Neural cell (in vitro differentiated cells): ENCODE results near the gene NFIA. TPM values are rescaled to one million over a fixed set of nuclear protein-coding genes. Genes with fewer than 3 reads are reported as not detected.

Experiments used
- H2AFZ ChIP-seq: fragments of 200-600, 300-800 bp; sonication (generic), shearing (Covaris generic); 2 replicates; pipeline ENCODE4 v1.6.0; 2014; ENCODE audit warnings: low read depth, mild to moderate bottlenecking, antibody characterized with exemption, low read length, moderate library complexity
- H3F3A ChIP-seq: fragments of 200-600 bp; shearing (Covaris generic); 2 replicates; pipeline ENCODE4 v1.6.1; 2016; ENCODE audit warnings: mild to moderate bottlenecking, moderate library complexity, mixed read lengths, antibody characterized with exemption, low read length; ENCODE audit not compliant: insufficient read depth, poor library complexity, severe bottlenecking
- H3K27ac ChIP-seq: fragments of 200-600, 300-800 bp; sonication (generic), shearing (Covaris generic); 2 replicates; pipeline ENCODE4 v1.5.1; 2014; ENCODE audit warnings: mild to moderate bottlenecking, low read length, moderate library complexity
- H3K27me3 ChIP-seq: fragments of 300-800, 200-600 bp; sonication (generic), shearing (Covaris generic); 2 replicates; pipeline ENCODE4 v1.6.0; 2014; ENCODE audit warnings: mild to moderate bottlenecking, low read depth, low read length, moderate library complexity; ENCODE audit not compliant: insufficient read depth
- H3K36me3 ChIP-seq: fragments of 300-800, 200-600 bp; sonication (generic), shearing (Covaris generic); 2 replicates; pipeline ENCODE4 v1.5.1; 2014; ENCODE audit warnings: mild to moderate bottlenecking, antibody characterized with exemption, low read length, moderate library complexity; ENCODE audit not compliant: insufficient read depth
- H3K4me2 ChIP-seq: fragments of 300-800, 200-600 bp; sonication (generic), shearing (Covaris generic); 2 replicates; pipeline ENCODE4 v1.6.0; 2014; ENCODE audit warnings: mild to moderate bottlenecking, low read length
- H3K4me3 ChIP-seq: fragments of 300-800, 200-600 bp; sonication (generic), shearing (Covaris generic); 2 replicates; pipeline ENCODE4 v1.5.1; 2014; ENCODE audit warnings: mild to moderate bottlenecking, low read length, moderate library complexity
- H3K79me2 ChIP-seq: fragments of 200-600 bp; shearing (Covaris generic); replicated peaks from 2 replicates; pipeline ENCODE4 v1.6.0; 2014; ENCODE audit warnings: mild to moderate bottlenecking, low read length, moderate library complexity; ENCODE audit not compliant: insufficient read depth
- H3K9ac ChIP-seq: fragments of 300-800, 200-600 bp; sonication (generic), shearing (Covaris generic); 2 replicates; pipeline ENCODE4 v1.6.1; 2016; ENCODE audit warnings: mild to moderate bottlenecking, low read length, mixed read lengths
- H3K9me2 ChIP-seq: fragments of 200-600 bp; shearing (Covaris generic); 2 replicates; pipeline ENCODE4 v1.6.1; 2016; ENCODE audit warnings: mild to moderate bottlenecking, low read length, mixed read lengths; ENCODE audit not compliant: insufficient read depth
- H3K9me3 ChIP-seq: fragments of 200-600, 300-800 bp; sonication (generic), shearing (Covaris generic); 2 replicates; pipeline ENCODE4 v1.6.1; 2016; ENCODE audit warnings: mild to moderate bottlenecking, mixed run types, low read length, moderate library complexity, mixed read lengths
- H4K20me1 ChIP-seq: fragments of 200-600 bp; shearing (Covaris generic); 2 replicates; pipeline ENCODE4 v1.6.1; 2016; ENCODE audit warnings: mild to moderate bottlenecking, mixed run types; ENCODE audit not compliant: insufficient read depth
- EP300 ChIP-seq: fragments of 450-650 bp; conservative IDR thresholded peaks from 2 replicates; pipeline ENCODE4 v1.6.1; 2014; ENCODE audit warnings: antibody characterized with exemption, mild to moderate bottlenecking, moderate library complexity; ENCODE audit not compliant: poor library complexity, severe bottlenecking
- EZH2 ChIP-seq: fragments of 200-600, 300-800 bp; shearing (Covaris generic), sonication (generic); IDR thresholded peaks from 2 replicates; pipeline ENCODE4 v1.6.1; 2014; ENCODE audit warnings: antibody characterized with exemption, low read length, borderline replicate concordance, mild to moderate bottlenecking; ENCODE audit not compliant: insufficient read depth, poor library complexity, severe bottlenecking
- MXI1 ChIP-seq: fragments of 450-650 bp; conservative IDR thresholded peaks from 2 replicates; pipeline ENCODE4 v1.6.1; 2014; ENCODE audit warnings: antibody characterized with exemption, mild to moderate bottlenecking; ENCODE audit not compliant: poor library complexity, severe bottlenecking
- POLR2AphosphoS5 ChIP-seq: IDR thresholded peaks from 2 replicates; pipeline ENCODE4 v1.6.1; 2012
- RAD21 ChIP-seq: fragments of 450-650 bp; conservative IDR thresholded peaks from 2 replicates; pipeline ENCODE4 v1.6.1; 2014; ENCODE audit warnings: antibody characterized with exemption, mild to moderate bottlenecking, moderate library complexity
- SMC3 ChIP-seq: fragments of 450-650 bp; conservative IDR thresholded peaks from 2 replicates; pipeline ENCODE4 v1.6.1; 2014; ENCODE audit warnings: antibody characterized with exemption, mild to moderate bottlenecking, moderate library complexity; ENCODE audit not compliant: poor library complexity
- TAF1 ChIP-seq: IDR thresholded peaks from 2 replicates; pipeline ENCODE4 v1.6.1; 2012; ENCODE audit warnings: low read depth
- polyA plus RNA-seq: library from polyadenylated mRNA; depleted of rRNA; stranded (reverse); fragments of >200 nt; gene quantifications from 2 replicates; pipeline ENCODE4 v1.2.3, GENCODE V29; 2014
- TF ChIP-seq, protein P1 (sequence below): fragments of 450-650 bp; IDR thresholded peaks from 2 replicates; pipeline ENCODE4 v1.5.1; 2014; ENCODE audit warnings: antibody characterized with exemption, mild to moderate bottlenecking, moderate library complexity; ENCODE audit not compliant: poor library complexity, severe bottlenecking
- TF ChIP-seq, protein P2 (sequence below): IDR thresholded peaks from 2 replicates; pipeline ENCODE4 v1.6.1; 2012; ENCODE audit warnings: borderline replicate concordance

The NFIA gene
- polyA plus RNA-seq, 1 donor from 2014 or later = 0.47 TPM

DNA sequence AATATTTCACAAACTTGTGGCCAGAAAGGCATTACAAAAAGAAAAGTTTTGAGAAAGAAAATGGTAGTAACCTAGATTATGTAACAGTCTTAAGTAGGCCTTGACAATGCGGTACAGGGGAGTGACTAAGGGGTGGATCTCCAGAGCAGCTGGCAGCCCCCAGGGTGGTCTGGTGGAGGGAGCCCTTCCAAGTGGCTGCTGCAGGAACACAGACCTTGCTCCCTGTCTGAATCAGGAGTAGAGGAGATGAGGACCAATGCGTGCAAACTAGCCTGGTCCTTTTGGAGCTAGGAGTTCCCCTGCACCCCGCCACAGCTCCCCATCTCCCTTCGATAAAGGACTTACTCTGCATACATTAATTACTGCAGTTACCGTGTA, 189.0 kb downstream of the NFIA start:
- Histone ChIP-seq H3K36me3 (no peaks in the 10 kb centered on the region), H3K4me2 (no peak overlapping the region), H2AFZ (no peak overlapping the region), H3K4me3 (no peak overlapping the region), H4K20me1 (no peaks in the 10 kb centered on the region), H3K79me2 (no peaks in the 10 kb centered on the region), H3F3A (no peaks in the 10 kb centered on the region), H3K27ac (no peak overlapping the region), H3K9ac (no peak overlapping the region), H3K9me3 (no peaks in the 10 kb centered on the region), H3K27me3 (no peaks in the 10 kb centered on the region), H3K9me2 (no peaks in the 10 kb centered on the region)
- TF ChIP-seq EZH2 (no peak), MXI1 (no peak), EP300 (no peak)
- TF ChIP-seq, protein P1, sequence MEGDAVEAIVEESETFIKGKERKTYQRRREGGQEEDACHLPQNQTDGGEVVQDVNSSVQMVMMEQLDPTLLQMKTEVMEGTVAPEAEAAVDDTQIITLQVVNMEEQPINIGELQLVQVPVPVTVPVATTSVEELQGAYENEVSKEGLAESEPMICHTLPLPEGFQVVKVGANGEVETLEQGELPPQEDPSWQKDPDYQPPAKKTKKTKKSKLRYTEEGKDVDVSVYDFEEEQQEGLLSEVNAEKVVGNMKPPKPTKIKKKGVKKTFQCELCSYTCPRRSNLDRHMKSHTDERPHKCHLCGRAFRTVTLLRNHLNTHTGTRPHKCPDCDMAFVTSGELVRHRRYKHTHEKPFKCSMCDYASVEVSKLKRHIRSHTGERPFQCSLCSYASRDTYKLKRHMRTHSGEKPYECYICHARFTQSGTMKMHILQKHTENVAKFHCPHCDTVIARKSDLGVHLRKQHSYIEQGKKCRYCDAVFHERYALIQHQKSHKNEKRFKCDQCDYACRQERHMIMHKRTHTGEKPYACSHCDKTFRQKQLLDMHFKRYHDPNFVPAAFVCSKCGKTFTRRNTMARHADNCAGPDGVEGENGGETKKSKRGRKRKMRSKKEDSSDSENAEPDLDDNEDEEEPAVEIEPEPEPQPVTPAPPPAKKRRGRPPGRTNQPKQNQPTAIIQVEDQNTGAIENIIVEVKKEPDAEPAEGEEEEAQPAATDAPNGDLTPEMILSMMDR = no peak

DNA sequence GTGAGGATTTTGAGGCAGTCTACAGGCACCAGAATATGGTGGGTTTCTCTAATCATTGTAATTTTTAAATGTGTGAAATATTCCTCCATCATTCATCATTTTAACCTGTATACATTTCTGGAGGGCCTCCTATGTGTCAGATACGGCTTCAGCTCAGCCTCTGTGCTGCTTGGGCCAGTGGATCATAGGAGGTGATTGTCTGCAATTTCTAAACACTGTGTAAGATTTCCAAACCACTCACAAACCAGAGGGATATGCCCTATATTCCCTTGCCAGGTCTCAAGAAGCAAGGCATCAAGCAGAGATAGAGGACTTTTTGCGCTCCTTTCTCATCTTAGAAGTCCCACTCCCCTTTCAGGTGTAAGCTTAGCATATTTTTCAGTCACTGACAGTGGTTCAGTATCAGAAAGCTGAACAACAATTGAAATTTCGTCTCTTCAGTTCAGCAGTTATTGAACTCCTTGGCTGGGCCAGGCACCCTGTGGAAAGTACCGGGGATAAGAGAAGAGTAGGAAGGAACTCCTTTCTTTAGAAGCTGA, 190.9 kb downstream of the NFIA start:
- Histone ChIP-seq H3K27ac (no peak overlapping the region), H3K27me3 (no peaks in the 10 kb centered on the region)

DNA sequence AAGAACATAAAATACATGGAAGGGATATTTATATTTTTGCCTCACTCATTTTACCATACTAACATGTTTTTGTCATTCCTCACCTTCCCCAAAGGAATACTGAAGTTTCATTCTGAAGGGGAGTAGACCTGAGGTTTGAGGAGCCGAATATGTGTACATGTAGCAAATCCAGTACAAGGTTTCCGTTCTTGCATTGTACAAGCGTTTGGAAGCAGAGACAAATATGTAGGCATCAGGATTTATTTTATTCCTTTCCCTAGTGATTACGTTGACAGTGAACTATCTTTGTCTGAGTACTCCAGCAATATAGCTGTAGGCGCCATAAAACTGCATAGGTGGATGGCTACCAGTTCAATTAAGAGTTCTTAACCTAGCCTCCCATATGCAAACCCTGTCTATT, 191.5 kb downstream of the NFIA start:
- no peaks in the 10 kb centered on the region for H3F3A ChIP-seq
- no peaks in the 10 kb centered on the region for H3K27me3 ChIP-seq
- H3K9ac ChIP-seq = no peak overlapping the region
- H4K20me1 ChIP-seq = no peaks in the 10 kb centered on the region
- H3K79me2 ChIP-seq = no peaks in the 10 kb centered on the region
- H3K36me3 ChIP-seq = no peaks in the 10 kb centered on the region
- H3K27ac ChIP-seq = no peak overlapping the region
- no peak overlapping the region for H3K4me3 ChIP-seq
- no peak overlapping the region for H2AFZ ChIP-seq
- H3K4me2 ChIP-seq = no peak overlapping the region
- no peaks in the 10 kb centered on the region for H3K9me3 ChIP-seq
- H3K9me2 ChIP-seq = no peaks in the 10 kb centered on the region
- TF ChIP-seq EP300 (no peak), TAF1 (no peak), POLR2AphosphoS5 (no peak), RAD21 (no peak), SMC3 (no peak), MXI1 (no peak), EZH2 (no peak)
- TF ChIP-seq, protein P2, sequence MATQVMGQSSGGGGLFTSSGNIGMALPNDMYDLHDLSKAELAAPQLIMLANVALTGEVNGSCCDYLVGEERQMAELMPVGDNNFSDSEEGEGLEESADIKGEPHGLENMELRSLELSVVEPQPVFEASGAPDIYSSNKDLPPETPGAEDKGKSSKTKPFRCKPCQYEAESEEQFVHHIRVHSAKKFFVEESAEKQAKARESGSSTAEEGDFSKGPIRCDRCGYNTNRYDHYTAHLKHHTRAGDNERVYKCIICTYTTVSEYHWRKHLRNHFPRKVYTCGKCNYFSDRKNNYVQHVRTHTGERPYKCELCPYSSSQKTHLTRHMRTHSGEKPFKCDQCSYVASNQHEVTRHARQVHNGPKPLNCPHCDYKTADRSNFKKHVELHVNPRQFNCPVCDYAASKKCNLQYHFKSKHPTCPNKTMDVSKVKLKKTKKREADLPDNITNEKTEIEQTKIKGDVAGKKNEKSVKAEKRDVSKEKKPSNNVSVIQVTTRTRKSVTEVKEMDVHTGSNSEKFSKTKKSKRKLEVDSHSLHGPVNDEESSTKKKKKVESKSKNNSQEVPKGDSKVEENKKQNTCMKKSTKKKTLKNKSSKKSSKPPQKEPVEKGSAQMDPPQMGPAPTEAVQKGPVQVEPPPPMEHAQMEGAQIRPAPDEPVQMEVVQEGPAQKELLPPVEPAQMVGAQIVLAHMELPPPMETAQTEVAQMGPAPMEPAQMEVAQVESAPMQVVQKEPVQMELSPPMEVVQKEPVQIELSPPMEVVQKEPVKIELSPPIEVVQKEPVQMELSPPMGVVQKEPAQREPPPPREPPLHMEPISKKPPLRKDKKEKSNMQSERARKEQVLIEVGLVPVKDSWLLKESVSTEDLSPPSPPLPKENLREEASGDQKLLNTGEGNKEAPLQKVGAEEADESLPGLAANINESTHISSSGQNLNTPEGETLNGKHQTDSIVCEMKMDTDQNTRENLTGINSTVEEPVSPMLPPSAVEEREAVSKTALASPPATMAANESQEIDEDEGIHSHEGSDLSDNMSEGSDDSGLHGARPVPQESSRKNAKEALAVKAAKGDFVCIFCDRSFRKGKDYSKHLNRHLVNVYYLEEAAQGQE = no peak

More for the DNA sequence above, 190.9 kb downstream of the NFIA start:
- Histone ChIP-seq H2AFZ (no peak overlapping the region), H3F3A (no peaks in the 10 kb centered on the region), H3K9ac (no peak overlapping the region), H3K9me2 (no peaks in the 10 kb centered on the region), H3K79me2 (no peaks in the 10 kb centered on the region), H3K4me2 (no peak overlapping the region), H3K9me3 (no peaks in the 10 kb centered on the region), H3K36me3 (no peaks in the 10 kb centered on the region), H3K4me3 (no peak overlapping the region), H4K20me1 (no peaks in the 10 kb centered on the region)
- TF ChIP-seq, protein P2 = no peak
